Endodermal cell (in vitro differentiated cells): ENCODE data around the gene UBA52. TPM values are rescaled to one million over a fixed set of nuclear protein-coding genes. Genes with fewer than 3 reads are reported as not detected.
A peak's percentile ranks its signal among the peaks of the same experiment; 100 is the strongest.

ENCODE experiments used
- DNase-seq: peaks from one replicate; pipeline ENCODE4 v3.0.0-alpha.2; 2017
- H3K27ac ChIP-seq: 2 replicates; pipeline ENCODE4 v1.5.1; 2013; ENCODE audit warnings: mild to moderate bottlenecking, low read depth, low read length, moderate library complexity
- H3K27me3 ChIP-seq: 2 replicates; pipeline ENCODE4 v1.6.1; 2013; ENCODE audit warnings: mild to moderate bottlenecking, low read length, moderate library complexity; ENCODE audit not compliant: insufficient read depth, control insufficient read depth, poor library complexity, severe bottlenecking
- H3K36me3 ChIP-seq: 2 replicates; pipeline ENCODE4 v1.7.0; 2013; ENCODE audit warnings: mild to moderate bottlenecking, low read length, moderate library complexity; ENCODE audit not compliant: control insufficient read depth, insufficient read depth
- H3K4me1 ChIP-seq: one replicate; pipeline ENCODE4 v1.7.0; 2013; ENCODE audit warnings: low read length; ENCODE audit not compliant: control insufficient read depth, insufficient read depth
- H3K4me3 ChIP-seq: 2 replicates; pipeline ENCODE4 v1.5.1; 2013; ENCODE audit warnings: mild to moderate bottlenecking, low read length, moderate library complexity
- H3K9ac ChIP-seq: 2 replicates; pipeline ENCODE4 v1.6.1; 2013; ENCODE audit warnings: mild to moderate bottlenecking, low read length, moderate library complexity; ENCODE audit not compliant: poor library complexity, severe bottlenecking; ENCODE audit errors: extremely low read depth
- H3K9me3 ChIP-seq: 2 replicates; pipeline ENCODE4 v1.6.1; 2013; ENCODE audit warnings: mild to moderate bottlenecking, low read length, moderate library complexity; ENCODE audit not compliant: control insufficient read depth
- H3K27ac Mint-ChIP-seq: 2 replicates; pipeline ENCODE4 v1.8.0; 2020; ENCODE audit warnings: mixed read lengths
- H3K27me3 Mint-ChIP-seq: 2 replicates; pipeline ENCODE4 v1.8.0; 2021; ENCODE audit warnings: mild to moderate bottlenecking, mixed read lengths; ENCODE audit not compliant: insufficient read depth
- H3K36me3 Mint-ChIP-seq: 2 replicates; pipeline ENCODE4 v1.8.0; 2020; ENCODE audit warnings: low read depth, mixed read lengths
- H3K4me1 Mint-ChIP-seq: 2 replicates; pipeline ENCODE4 v1.8.0; 2020; ENCODE audit warnings: mixed read lengths
- H3K4me3 Mint-ChIP-seq: 2 replicates; pipeline ENCODE4 v1.8.0; 2020; ENCODE audit warnings: mild to moderate bottlenecking, moderate library complexity, mixed read lengths
- H3K9me3 Mint-ChIP-seq: 2 replicates; pipeline ENCODE4 v1.8.0; 2020; ENCODE audit warnings: mild to moderate bottlenecking, mixed read lengths
- CTCF ChIP-seq: fragments of 200-600 bp; sonication (generic); conservative IDR thresholded peaks from 2 replicates; pipeline ENCODE4 v1.5.0; 2021; ENCODE audit warnings: antibody characterized with exemption, mild to moderate bottlenecking
- WGBS, 2 experiments: methylation state at CpG; one replicate each; pipeline versions ENCODE4 v1.1.5 to v1.1.7; 2013; ENCODE audit warnings: missing lambda C conversion rate in 2 of 2, mixed read lengths in 1 of 2; ENCODE audit not compliant: insufficient coverage in 1 of 2, insufficient read length in 1 of 2; 5-methylcytosine and 5-hydroxymethylcytosine counted together
- total RNA-seq, 2 donors: library from RNA; stranded (reverse); fragmentation: NEBNext Ultra II Directional in 1 of 2; extraction: Animal tissue kit (Norgen Biotek cat#: 25700) in 1 of 2; gene quantifications; 2 replicates in 1 of 2; 3 replicates in 1 of 2; pipeline ENCODE4 v1.2.1, GENCODE V29; 2021

Gene UBA52
- total RNA-seq, 2 donors from 2014 or later: 1,143 to 1,222 TPM

- 92 to 100% methylated on average over 1 to 2 of the region's 2 CpGs for WGBS, 2 experiments
- TF ChIP-seq CTCF: peak; percentile 19
- peaks cover 3% of the 10 kb centered on the region for H3K36me3 Mint-ChIP-seq
- H3K27me3 Mint-ChIP-seq: peaks cover 4% of the 10 kb centered on the region
- no peaks in the 10 kb centered on the region for H3K27me3 ChIP-seq
- H3K4me1 ChIP-seq: no peaks in the 10 kb centered on the region
- H3K36me3 ChIP-seq: peaks cover 3% of the 10 kb centered on the region
- H3K27ac ChIP-seq: no peak overlapping the region
- no peak overlapping the region for H3K4me3 ChIP-seq
- H3K4me1 Mint-ChIP-seq: peaks cover 9% of the 10 kb centered on the region
- no peak overlapping the region for H3K9ac ChIP-seq
- H3K9me3 ChIP-seq: no peaks in the 10 kb centered on the region
- no peak overlapping the region for H3K27ac Mint-ChIP-seq
- no peak for DNase-seq
- no peak overlapping the region for H3K4me3 Mint-ChIP-seq
- no peaks in the 10 kb centered on the region for H3K9me3 Mint-ChIP-seq
These were observed 14.6 kb downstream of the UBA52 start for GRCh38 chr19:18586306-18586705.

- TF ChIP-seq CTCF: no peak
- H3K4me1 Mint-ChIP-seq: peaks cover 9% of the 10 kb centered on the region
- H3K27ac Mint-ChIP-seq: peak overlapping the region; percentile 87
- Histone ChIP-seq H3K27me3 (no peaks in the 10 kb centered on the region), H3K36me3 (peaks cover 9% of the 10 kb centered on the region), H3K9ac (no peak overlapping the region), H3K4me3 (no peak overlapping the region), H3K9me3 (no peaks in the 10 kb centered on the region), H3K4me1 (no peaks in the 10 kb centered on the region), H3K27ac (no peak overlapping the region)
- no peaks in the 10 kb centered on the region for H3K9me3 Mint-ChIP-seq
- peaks cover 3% of the 10 kb centered on the region for H3K36me3 Mint-ChIP-seq
- DNase-seq: no peak
- 95 to 97% methylated on average over 8 to 10 of the region's 12 CpGs for WGBS, 2 experiments
- H3K27me3 Mint-ChIP-seq: peaks cover 4% of the 10 kb centered on the region
- peak overlapping the region; percentile 77 for H3K4me3 Mint-ChIP-seq
These were observed 15.9 kb downstream of the UBA52 start for GRCh38 chr19:18587561-18587960.

- TF ChIP-seq CTCF: no peak
- peaks cover 9% of the 10 kb centered on the region for H3K36me3 ChIP-seq
- H3K9ac ChIP-seq: peak overlapping the region; percentile 65
- H3K36me3 Mint-ChIP-seq: peaks cover 4% of the 10 kb centered on the region
- peak overlapping the region; percentile 37 for H3K27ac ChIP-seq
- H3K4me1 Mint-ChIP-seq: peaks cover 10% of the 10 kb centered on the region
- peak overlapping the region; percentile 77 for H3K4me3 Mint-ChIP-seq
- no peaks in the 10 kb centered on the region for H3K9me3 Mint-ChIP-seq
- peaks cover 4% of the 10 kb centered on the region for H3K27me3 Mint-ChIP-seq
- peak overlapping the region; percentile 87 for H3K27ac Mint-ChIP-seq
- no peaks in the 10 kb centered on the region for H3K4me1 ChIP-seq
- H3K4me3 ChIP-seq: peak overlapping the region; percentile 86
- H3K27me3 ChIP-seq: no peaks in the 10 kb centered on the region
- DNase-seq: peak; percentile 53
- H3K9me3 ChIP-seq: no peaks in the 10 kb centered on the region
- WGBS, 2 experiments: 62 to 66% methylated on average over 9 to 16 of the region's 16 CpGs
These were observed 16.4 kb downstream of the UBA52 start for GRCh38 chr19:18587962-18588610.
